Muscle layer of colon (tissue), 2 donors: ENCODE measurements around the gene SUSD2.

Source experiments
- H3K27ac ChIP-seq: one replicate; pipeline ENCODE4 v1.7.0; 2013; ENCODE audit warnings: low read depth, mild to moderate bottlenecking, low read length, moderate library complexity
- H3K27me3 ChIP-seq, 2 donors: one replicate each; pipeline ENCODE4 v1.7.0; 2013; ENCODE audit warnings: low read length in 2 of 2, mild to moderate bottlenecking in 2 of 2; ENCODE audit not compliant: insufficient read depth in 2 of 2, control insufficient read depth in 1 of 2
- H3K36me3 ChIP-seq: one replicate; pipeline ENCODE4 v1.7.0; 2013; ENCODE audit warnings: mild to moderate bottlenecking, low read length; ENCODE audit not compliant: insufficient read depth
- H3K4me1 ChIP-seq: one replicate; pipeline ENCODE4 v1.7.0; 2013; ENCODE audit warnings: mild to moderate bottlenecking, low read length; ENCODE audit not compliant: insufficient read depth
- H3K4me3 ChIP-seq, 2 donors: one replicate each; pipeline ENCODE4 v1.7.0; 2013; ENCODE audit warnings: low read length in 2 of 2, low read depth in 1 of 2, mild to moderate bottlenecking in 1 of 2, moderate library complexity in 1 of 2
- H3K9ac ChIP-seq: one replicate; pipeline ENCODE4 v1.7.0; 2013; ENCODE audit warnings: low read length
- H3K9me3 ChIP-seq: one replicate; pipeline ENCODE4 v1.7.0; 2013; ENCODE audit warnings: mild to moderate bottlenecking, low read length
- donor health status: abdominal sarcoma.
- donor health status: Adenocarcinoma of cecum.

The SUSD2 gene

GRCh38 chr22:24186352-24186740 lies 5.1 kb downstream of the SUSD2 start:
- no peak overlapping the region for H3K9ac ChIP-seq
- H3K27ac ChIP-seq = no peak overlapping the region
- H3K9me3 ChIP-seq = no peaks in the 10 kb centered on the region
- H3K4me3 ChIP-seq = no peak overlapping the region
- no peaks in the 10 kb centered on the region for H3K27me3 ChIP-seq
- H3K4me1 ChIP-seq = peaks cover 17% of the 10 kb centered on the region
- peaks cover 6% of the 10 kb centered on the region for H3K36me3 ChIP-seq

DNA sequence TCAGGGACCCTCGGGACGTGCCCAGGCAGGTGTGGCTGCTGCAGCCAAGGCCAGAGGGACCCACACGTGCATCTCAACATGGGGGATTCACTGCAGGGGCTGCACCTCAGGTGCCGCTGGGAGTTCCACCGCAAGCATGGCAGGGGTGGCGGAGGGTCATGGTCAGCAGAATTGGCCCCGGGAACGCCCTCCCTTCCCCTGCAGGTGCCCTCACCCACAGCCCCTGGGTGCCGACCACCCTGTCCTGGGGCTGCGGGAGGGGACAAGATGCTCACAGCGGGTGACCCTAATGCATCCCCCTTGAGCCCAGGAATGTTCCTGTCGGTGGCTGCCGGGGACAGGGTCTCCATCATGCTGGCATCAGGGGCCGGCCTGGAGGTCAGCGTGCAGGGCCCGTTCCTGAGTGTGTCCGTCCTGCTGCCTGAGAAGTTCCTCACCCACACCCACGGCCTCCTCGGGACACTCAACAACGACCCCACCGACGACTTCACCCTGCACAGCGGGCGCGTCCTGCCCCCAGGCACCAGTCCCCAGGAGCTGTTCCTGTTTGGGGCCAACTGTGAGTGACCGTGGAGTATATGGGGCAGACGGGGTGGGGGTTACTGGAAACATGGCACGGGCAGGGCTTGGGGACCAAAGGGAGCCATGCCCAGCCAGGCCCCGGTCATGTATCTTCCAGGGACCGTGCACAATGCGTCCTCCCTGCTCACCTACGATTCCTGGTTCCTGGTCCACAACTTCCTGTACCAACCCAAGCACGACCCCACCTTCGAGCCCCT lies 5.8 kb downstream of the SUSD2 start:
- H3K4me1 ChIP-seq = peaks cover 15% of the 10 kb centered on the region
- H3K36me3 ChIP-seq = peaks cover 6% of the 10 kb centered on the region
- no peaks in the 10 kb centered on the region for H3K9me3 ChIP-seq
- H3K9ac ChIP-seq = no peak overlapping the region
- no peak overlapping the region for H3K4me3 ChIP-seq
- no peak overlapping the region for H3K27ac ChIP-seq
- H3K27me3 ChIP-seq = no peaks in the 10 kb centered on the region

GRCh38 chr22:24187731-24188644 lies 6.7 kb downstream of the SUSD2 start:
- Histone ChIP-seq H3K9me3 (no peaks in the 10 kb centered on the region), H3K4me3 (no peak overlapping the region), H3K27ac (no peak overlapping the region), H3K36me3 (peaks cover 6% of the 10 kb centered on the region), H3K4me1 (peaks cover 9% of the 10 kb centered on the region), H3K9ac (no peak overlapping the region), H3K27me3 (no peaks in the 10 kb centered on the region)

GRCh38 chr22:24188705-24189248 lies 7.5 kb downstream of the SUSD2 start:
- Histone ChIP-seq H3K27ac (no peak overlapping the region), H3K4me1 (peaks cover 9% of the 10 kb centered on the region), H3K36me3 (peaks cover 6% of the 10 kb centered on the region), H3K9me3 (no peaks in the 10 kb centered on the region), H3K4me3 (no peak overlapping the region), H3K27me3 (no peaks in the 10 kb centered on the region), H3K9ac (no peak overlapping the region)

DNA sequence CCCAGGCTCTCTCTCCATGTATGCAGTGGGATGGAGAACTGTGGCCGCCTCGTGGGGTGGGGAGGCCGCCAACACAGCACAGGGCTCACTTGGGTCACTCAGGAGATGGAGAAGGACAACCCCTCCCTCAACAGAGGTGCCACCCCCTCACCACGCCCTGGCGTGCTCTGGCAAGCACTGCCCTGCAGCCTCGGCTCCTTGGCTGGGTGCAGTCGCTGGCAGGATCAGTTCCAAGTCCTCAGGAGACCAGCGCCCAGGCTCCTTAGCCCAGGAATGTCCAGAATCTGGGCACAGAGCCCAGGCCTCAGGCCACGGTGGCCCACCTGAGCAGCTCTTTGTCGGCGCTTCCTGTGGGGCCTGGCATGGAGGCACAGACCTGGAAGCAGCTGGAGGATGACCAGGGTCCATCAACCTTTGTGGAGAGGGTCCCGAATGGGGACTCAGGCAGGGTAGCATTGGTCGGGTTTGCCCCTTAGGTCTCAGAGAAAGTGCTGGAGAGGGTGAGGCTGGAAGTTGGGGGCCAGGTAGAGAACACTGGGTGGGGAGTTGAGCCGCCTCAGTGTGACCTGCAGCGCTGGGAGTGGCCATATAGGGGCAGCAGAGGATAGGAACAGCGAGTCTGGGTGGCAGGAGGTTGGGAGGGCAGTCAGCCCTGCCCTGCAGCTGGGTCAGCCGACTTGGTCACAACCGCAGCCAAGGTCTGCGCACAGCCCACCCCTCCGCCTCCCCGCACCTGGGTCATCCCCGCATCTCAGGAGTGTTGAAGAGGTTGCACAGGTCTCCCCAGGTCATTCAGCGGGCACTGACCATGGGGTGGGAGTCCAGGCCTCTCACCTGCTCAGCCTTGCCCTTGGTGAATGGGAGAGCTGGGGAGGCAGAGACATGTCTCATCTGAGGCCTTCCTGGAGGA lies 8.2 kb downstream of the SUSD2 start:
- Histone ChIP-seq H3K36me3 (peaks cover 6% of the 10 kb centered on the region), H3K4me1 (peaks cover 9% of the 10 kb centered on the region), H3K27ac (no peak overlapping the region), H3K9ac (no peak overlapping the region), H3K27me3 (no peaks in the 10 kb centered on the region), H3K9me3 (no peaks in the 10 kb centered on the region), H3K4me3 (no peak overlapping the region)

- H3K27me3 ChIP-seq = no peaks in the 10 kb centered on the region
- H3K27ac ChIP-seq = no peak overlapping the region
- peaks cover 3% of the 10 kb centered on the region for H3K36me3 ChIP-seq
- H3K4me3 ChIP-seq = no peak overlapping the region
- no peaks in the 10 kb centered on the region for H3K9me3 ChIP-seq
- H3K4me1 ChIP-seq = peaks cover 9% of the 10 kb centered on the region
- no peak overlapping the region for H3K9ac ChIP-seq
These were observed 8.9 kb downstream of the SUSD2 start for GRCh38 chr22:24190159-24190540.

- no peak overlapping the region for H3K9ac ChIP-seq
- no peaks in the 10 kb centered on the region for H3K36me3 ChIP-seq
- H3K9me3 ChIP-seq = no peaks in the 10 kb centered on the region
- H3K4me3 ChIP-seq = no peak overlapping the region
- no peaks in the 10 kb centered on the region for H3K27me3 ChIP-seq
- H3K27ac ChIP-seq = no peak overlapping the region
- H3K4me1 ChIP-seq = peaks cover 9% of the 10 kb centered on the region
These were observed 9.4 kb downstream of the SUSD2 start for GRCh38 chr22:24190596-24191208.

DNA sequence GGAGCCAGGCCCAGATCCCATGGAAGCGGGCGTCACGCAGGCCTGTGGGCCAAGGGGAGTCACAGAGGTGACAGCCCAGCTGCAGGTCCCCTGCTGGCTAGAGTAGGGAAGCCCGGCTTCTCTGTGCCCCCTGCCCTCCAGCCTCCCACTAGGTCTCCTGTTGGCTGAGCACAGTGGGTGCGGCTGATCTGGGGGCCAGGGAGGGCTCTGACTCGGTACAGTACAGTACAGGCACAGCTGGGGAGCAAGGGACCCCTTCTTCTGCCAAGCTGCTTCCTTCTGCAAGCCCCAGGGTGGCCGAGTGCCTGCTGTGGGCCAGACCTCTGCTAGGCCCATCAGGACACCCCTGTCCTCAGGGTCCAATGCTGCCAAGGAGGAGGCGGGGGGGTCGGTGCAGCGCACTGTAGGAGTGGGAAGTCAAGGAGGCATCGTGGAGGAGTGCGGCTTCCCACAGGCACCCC lies 10.1 kb downstream of the SUSD2 start:
- H3K9ac ChIP-seq = no peak overlapping the region
- H3K4me3 ChIP-seq = no peak overlapping the region
- peaks cover 9% of the 10 kb centered on the region for H3K4me1 ChIP-seq
- H3K27me3 ChIP-seq = no peaks in the 10 kb centered on the region
- H3K36me3 ChIP-seq = no peaks in the 10 kb centered on the region
- no peak overlapping the region for H3K27ac ChIP-seq
- H3K9me3 ChIP-seq = no peaks in the 10 kb centered on the region

GRCh38 chr22:24191893-24192292 lies 10.6 kb downstream of the SUSD2 start:
- no peaks in the 10 kb centered on the region for H3K27me3 ChIP-seq
- H3K9ac ChIP-seq = no peak overlapping the region
- no peak overlapping the region for H3K27ac ChIP-seq
- no peaks in the 10 kb centered on the region for H3K36me3 ChIP-seq
- H3K4me1 ChIP-seq = peaks cover 9% of the 10 kb centered on the region
- no peak overlapping the region for H3K4me3 ChIP-seq
- no peaks in the 10 kb centered on the region for H3K9me3 ChIP-seq

GRCh38 chr22:24198682-24199052 lies 17.4 kb downstream of the SUSD2 start:
- no peak overlapping the region for H3K9ac ChIP-seq
- no peaks in the 10 kb centered on the region for H3K9me3 ChIP-seq
- no peak overlapping the region for H3K4me3 ChIP-seq
- H3K36me3 ChIP-seq = no peaks in the 10 kb centered on the region
- H3K27me3 ChIP-seq = no peaks in the 10 kb centered on the region
- no peak overlapping the region for H3K27ac ChIP-seq
- H3K4me1 ChIP-seq = no peaks in the 10 kb centered on the region
